HG03196 (cell line): ENCODE results near the gene QPRT.
"Not testable (repeated sequence)": the region's sequence is repeated elsewhere in the genome, so short reads cannot be mapped to it uniquely, and the experiment has no call there.

Experiments
- ATAC-seq: cut with Tn5 transposase; IDR thresholded peaks from one replicate; pipeline ENCODE4 v1.9.1; 2021; ENCODE audit not compliant: unreplicated experiment

QPRT gene

GRCh38 chr16:29678691-29679267 lies at the start of gene QPRT:
QPRT (plus strand) TSS chr16:29679180; CDS start chr16:29679198, 18 bp downstream.
- ATAC-seq: no peak

GRCh38 chr16:29629318-29629717 lies 49.7 kb upstream of the QPRT start:
- ATAC-seq: not testable (repeated sequence)

GRCh38 chr16:29631658-29632057 lies 47.3 kb upstream of the QPRT start:
- not testable (repeated sequence) for ATAC-seq

GRCh38 chr16:29635902-29636301 lies 43.1 kb upstream of the QPRT start:
- ATAC-seq: not testable (repeated sequence)

GRCh38 chr16:29636368-29636767 lies 42.6 kb upstream of the QPRT start:
- not testable (repeated sequence) for ATAC-seq

GRCh38 chr16:29638751-29639150 lies 40.2 kb upstream of the QPRT start:
- ATAC-seq: not testable (repeated sequence)

- ATAC-seq: no peak
Observed at GRCh38 chr16:29641561-29641960, 37.4 kb upstream of the QPRT start.

- no peak for ATAC-seq
Observed at GRCh38 chr16:29643596-29643995, 35.4 kb upstream of the QPRT start.

- ATAC-seq: peak; percentile 54
Observed at GRCh38 chr16:29644338-29644857, 34.6 kb upstream of the QPRT start.

- ATAC-seq: no peak
Observed at GRCh38 chr16:29644973-29645693, 33.8 kb upstream of the QPRT start.

- ATAC-seq: no peak
Observed at GRCh38 chr16:29645694-29646187, 33.2 kb upstream of the QPRT start.

- no peak for ATAC-seq
Observed at GRCh38 chr16:29646947-29647346, 32.0 kb upstream of the QPRT start.

- ATAC-seq: no peak
Observed at GRCh38 chr16:29649588-29650494, 29.1 kb upstream of the QPRT start.

- ATAC-seq: no peak
Observed at GRCh38 chr16:29650771-29651170, 28.2 kb upstream of the QPRT start.

GRCh38 chr16:29651774-29652349 lies 27.1 kb upstream of the QPRT start:
- no peak for ATAC-seq

- no peak for ATAC-seq
Observed at GRCh38 chr16:29653471-29653870, 25.5 kb upstream of the QPRT start.

GRCh38 chr16:29653890-29654289 lies 25.1 kb upstream of the QPRT start:
- ATAC-seq: not testable (repeated sequence)

- no peak for ATAC-seq
Observed at GRCh38 chr16:29656688-29657523, 22.1 kb upstream of the QPRT start.

- no peak for ATAC-seq
Observed at GRCh38 chr16:29658705-29659104, 20.3 kb upstream of the QPRT start.
